K562 (cell line): ENCODE data around the gene ENTR1. TPM values are rescaled to one million over a fixed set of nuclear protein-coding genes. Genes with fewer than 3 reads are reported as not detected.

Experiments
- BDP1 ChIP-seq: IDR thresholded peaks from 3 replicates; pipeline ENCODE4 v1.6.1; 2011; ENCODE audit not compliant: insufficient read length, insufficient read depth
- NFIX ChIP-seq: fragments of 250-450 bp; sonication (Bioruptor Pico); IDR thresholded peaks from 2 replicates; pipeline ENCODE4 v1.4.0; 2020; ENCODE audit warnings: low read depth, mild to moderate bottlenecking, moderate library complexity
- RBFOX2 ChIP-seq: fragments of 200-400 bp; formaldehyde crosslinking; IDR thresholded peaks from 2 replicates; pipeline ENCODE4 v1.6.1; 2017; ENCODE audit warnings: low read depth, mild to moderate bottlenecking, low read length, moderate library complexity
- SRF ChIP-seq, 2 experiments: fragments of 250-450, 450-650 bp in 1 of 2; sonication (Bioruptor Pico) in 1 of 2; sonication (generic) in 1 of 2; formaldehyde crosslinking; IDR thresholded peaks; 2 replicates each; pipeline versions ENCODE4 v1.5.0 to v1.5.1; 2020 to 2022; ENCODE audit warnings: mild to moderate bottlenecking in 1 of 2, missing genetic modification reagents in 1 of 2
- ZBTB7A ChIP-seq: IDR thresholded peaks from 2 replicates; pipeline ENCODE4 v1.6.1; 2011; ENCODE audit warnings: low read depth, mild to moderate bottlenecking, low read length, moderate library complexity, borderline replicate concordance; ENCODE audit not compliant: control insufficient read depth
- polyA plus RNA-seq, 8 experiments: library from polyadenylated mRNA; depleted of rRNA in 4 of 8; stranded (reverse) in 5 of 8; unstranded in 3 of 8; fragments of >200 nt; fragmentation: Nextera tagmentation in 2 of 8; fragmentation: Illumina TruSeq in 1 of 8; extraction: Ambion mirVana in 2 of 8; extraction: Trizol in 1 of 8; gene quantifications; 2 replicates each; pipeline versions ENCODE4 v1.2.1 to v1.2.3, GENCODE V29; 2011 to 2014; ENCODE audit warnings: inconsistent platforms in 1 of 8, missing spikeins in 1 of 8
- total RNA-seq, 7 experiments: library from RNA; depleted of rRNA in 6 of 7; stranded (reverse); fragments of >200 nt in 6 of 7; fragmentation: Illumina TruSeq in 2 of 7; extraction: Trizol in 2 of 7; gene quantifications; 2 replicates each; pipeline versions ENCODE4 v1.2.1 to v1.2.3, GENCODE V29; 2011 to 2021; ENCODE audit warnings: low replicate concordance in 1 of 7
- TF ChIP-seq, protein P1 (sequence below), 2 experiments: fragments of 450-650 bp; formaldehyde crosslinking in 1 of 2; IDR thresholded peaks; 2 replicates each; pipeline versions ENCODE4 v1.4.0 to v1.6.1; 2014 to 2020; ENCODE audit warnings: mild to moderate bottlenecking in 2 of 2, borderline replicate concordance in 1 of 2, low read depth in 1 of 2
- TF ChIP-seq, protein P2 (sequence below): sonication (generic); formaldehyde crosslinking; IDR thresholded peaks from 2 replicates; pipeline ENCODE4 v1.5.0; 2020; ENCODE audit warnings: missing genetic modification reagents
- TF ChIP-seq, protein P3 (sequence below): sonication (generic); formaldehyde crosslinking; IDR thresholded peaks from 2 replicates; pipeline ENCODE4 v1.8.0; 2022; ENCODE audit warnings: mild to moderate bottlenecking, missing genetic modification reagents
- TF ChIP-seq, protein P4 (sequence below): IDR thresholded peaks from 2 replicates; pipeline ENCODE4 v1.6.1; 2016; ENCODE audit warnings: missing genetic modification characterization, missing compliant biosample characterization

Gene ENTR1
- total and polyA plus RNA-seq, 9 of the 15 experiments (the other 6 are each of a cell fraction or from before 2014, with no cell fraction given) = 6.7 to 106 (median 72.6) TPM

DNA sequence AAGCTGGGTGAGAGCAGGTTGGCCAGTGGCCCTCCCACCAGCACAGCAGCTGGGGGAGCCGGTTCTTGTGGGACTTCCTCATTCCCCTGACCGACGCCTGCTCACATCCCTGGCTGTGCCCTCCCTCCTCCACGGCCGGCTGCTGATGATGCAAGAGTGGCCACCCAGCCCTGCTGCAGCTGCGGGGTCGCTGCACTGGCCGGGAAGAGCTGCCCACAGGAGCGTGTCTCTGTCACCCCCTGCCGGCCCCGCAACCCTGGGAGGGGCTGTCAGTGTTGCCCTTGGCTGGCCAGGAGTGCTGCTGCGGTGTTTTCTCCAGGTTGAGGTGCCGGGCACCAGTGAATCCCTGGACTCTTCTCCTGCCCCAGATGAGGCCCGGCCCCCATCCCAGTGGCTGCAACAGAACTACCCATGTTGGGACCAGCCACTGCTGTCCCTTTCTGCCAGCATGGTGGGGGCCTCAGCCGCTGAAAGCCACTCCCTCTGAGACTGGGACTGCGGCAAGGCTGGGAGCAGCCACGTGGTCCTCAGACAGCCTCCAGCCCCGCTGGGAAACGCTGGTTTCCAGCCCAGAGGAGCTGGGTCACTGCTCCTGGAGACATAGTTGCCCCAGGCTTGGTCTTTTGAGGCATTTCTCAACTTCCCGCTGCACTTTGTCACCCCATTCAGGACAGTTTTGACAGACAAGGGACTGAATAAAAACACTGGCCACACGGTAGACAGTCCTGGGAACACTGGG lies 37.7 kb downstream of the ENTR1 start (continued):
- 0 out of 4 replicates have a peak, but pooled peaks of 1 of the 2 experiments have one; percentile 13 for TF ChIP-seq SRF (CRISPR knock-in tag; IDR thresholded peaks at IDR 0.05)
- TF ChIP-seq, protein P1, sequence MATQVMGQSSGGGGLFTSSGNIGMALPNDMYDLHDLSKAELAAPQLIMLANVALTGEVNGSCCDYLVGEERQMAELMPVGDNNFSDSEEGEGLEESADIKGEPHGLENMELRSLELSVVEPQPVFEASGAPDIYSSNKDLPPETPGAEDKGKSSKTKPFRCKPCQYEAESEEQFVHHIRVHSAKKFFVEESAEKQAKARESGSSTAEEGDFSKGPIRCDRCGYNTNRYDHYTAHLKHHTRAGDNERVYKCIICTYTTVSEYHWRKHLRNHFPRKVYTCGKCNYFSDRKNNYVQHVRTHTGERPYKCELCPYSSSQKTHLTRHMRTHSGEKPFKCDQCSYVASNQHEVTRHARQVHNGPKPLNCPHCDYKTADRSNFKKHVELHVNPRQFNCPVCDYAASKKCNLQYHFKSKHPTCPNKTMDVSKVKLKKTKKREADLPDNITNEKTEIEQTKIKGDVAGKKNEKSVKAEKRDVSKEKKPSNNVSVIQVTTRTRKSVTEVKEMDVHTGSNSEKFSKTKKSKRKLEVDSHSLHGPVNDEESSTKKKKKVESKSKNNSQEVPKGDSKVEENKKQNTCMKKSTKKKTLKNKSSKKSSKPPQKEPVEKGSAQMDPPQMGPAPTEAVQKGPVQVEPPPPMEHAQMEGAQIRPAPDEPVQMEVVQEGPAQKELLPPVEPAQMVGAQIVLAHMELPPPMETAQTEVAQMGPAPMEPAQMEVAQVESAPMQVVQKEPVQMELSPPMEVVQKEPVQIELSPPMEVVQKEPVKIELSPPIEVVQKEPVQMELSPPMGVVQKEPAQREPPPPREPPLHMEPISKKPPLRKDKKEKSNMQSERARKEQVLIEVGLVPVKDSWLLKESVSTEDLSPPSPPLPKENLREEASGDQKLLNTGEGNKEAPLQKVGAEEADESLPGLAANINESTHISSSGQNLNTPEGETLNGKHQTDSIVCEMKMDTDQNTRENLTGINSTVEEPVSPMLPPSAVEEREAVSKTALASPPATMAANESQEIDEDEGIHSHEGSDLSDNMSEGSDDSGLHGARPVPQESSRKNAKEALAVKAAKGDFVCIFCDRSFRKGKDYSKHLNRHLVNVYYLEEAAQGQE (IDR thresholded peaks at IDR 0.05; ENCODE audit: borderline replicate concordance) = peak; percentile 37; the same call in 1 of the 2 replicates
- TF ChIP-seq, protein P1 (CRISPR knock-in tag; IDR thresholded peaks at IDR 0.05; ENCODE audit: low read depth) = no peak
- TF ChIP-seq NFIX (CRISPR knock-in tag) = no peak
- no peak for TF ChIP-seq BDP1
- TF ChIP-seq ZBTB7A = peak; percentile 84; the same call in 1 of the 2 replicates
- TF ChIP-seq, protein P2, sequence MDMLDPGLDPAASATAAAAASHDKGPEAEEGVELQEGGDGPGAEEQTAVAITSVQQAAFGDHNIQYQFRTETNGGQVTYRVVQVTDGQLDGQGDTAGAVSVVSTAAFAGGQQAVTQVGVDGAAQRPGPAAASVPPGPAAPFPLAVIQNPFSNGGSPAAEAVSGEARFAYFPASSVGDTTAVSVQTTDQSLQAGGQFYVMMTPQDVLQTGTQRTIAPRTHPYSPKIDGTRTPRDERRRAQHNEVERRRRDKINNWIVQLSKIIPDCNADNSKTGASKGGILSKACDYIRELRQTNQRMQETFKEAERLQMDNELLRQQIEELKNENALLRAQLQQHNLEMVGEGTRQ = peak; percentile 68
- TF ChIP-seq RBFOX2 = peak; percentile 75
- TF ChIP-seq, protein P3, sequence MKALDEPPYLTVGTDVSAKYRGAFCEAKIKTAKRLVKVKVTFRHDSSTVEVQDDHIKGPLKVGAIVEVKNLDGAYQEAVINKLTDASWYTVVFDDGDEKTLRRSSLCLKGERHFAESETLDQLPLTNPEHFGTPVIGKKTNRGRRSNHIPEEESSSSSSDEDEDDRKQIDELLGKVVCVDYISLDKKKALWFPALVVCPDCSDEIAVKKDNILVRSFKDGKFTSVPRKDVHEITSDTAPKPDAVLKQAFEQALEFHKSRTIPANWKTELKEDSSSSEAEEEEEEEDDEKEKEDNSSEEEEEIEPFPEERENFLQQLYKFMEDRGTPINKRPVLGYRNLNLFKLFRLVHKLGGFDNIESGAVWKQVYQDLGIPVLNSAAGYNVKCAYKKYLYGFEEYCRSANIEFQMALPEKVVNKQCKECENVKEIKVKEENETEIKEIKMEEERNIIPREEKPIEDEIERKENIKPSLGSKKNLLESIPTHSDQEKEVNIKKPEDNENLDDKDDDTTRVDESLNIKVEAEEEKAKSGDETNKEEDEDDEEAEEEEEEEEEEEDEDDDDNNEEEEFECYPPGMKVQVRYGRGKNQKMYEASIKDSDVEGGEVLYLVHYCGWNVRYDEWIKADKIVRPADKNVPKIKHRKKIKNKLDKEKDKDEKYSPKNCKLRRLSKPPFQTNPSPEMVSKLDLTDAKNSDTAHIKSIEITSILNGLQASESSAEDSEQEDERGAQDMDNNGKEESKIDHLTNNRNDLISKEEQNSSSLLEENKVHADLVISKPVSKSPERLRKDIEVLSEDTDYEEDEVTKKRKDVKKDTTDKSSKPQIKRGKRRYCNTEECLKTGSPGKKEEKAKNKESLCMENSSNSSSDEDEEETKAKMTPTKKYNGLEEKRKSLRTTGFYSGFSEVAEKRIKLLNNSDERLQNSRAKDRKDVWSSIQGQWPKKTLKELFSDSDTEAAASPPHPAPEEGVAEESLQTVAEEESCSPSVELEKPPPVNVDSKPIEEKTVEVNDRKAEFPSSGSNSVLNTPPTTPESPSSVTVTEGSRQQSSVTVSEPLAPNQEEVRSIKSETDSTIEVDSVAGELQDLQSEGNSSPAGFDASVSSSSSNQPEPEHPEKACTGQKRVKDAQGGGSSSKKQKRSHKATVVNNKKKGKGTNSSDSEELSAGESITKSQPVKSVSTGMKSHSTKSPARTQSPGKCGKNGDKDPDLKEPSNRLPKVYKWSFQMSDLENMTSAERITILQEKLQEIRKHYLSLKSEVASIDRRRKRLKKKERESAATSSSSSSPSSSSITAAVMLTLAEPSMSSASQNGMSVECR (CRISPR knock-in tag) = peak; percentile 86
- TF ChIP-seq, protein P4, sequence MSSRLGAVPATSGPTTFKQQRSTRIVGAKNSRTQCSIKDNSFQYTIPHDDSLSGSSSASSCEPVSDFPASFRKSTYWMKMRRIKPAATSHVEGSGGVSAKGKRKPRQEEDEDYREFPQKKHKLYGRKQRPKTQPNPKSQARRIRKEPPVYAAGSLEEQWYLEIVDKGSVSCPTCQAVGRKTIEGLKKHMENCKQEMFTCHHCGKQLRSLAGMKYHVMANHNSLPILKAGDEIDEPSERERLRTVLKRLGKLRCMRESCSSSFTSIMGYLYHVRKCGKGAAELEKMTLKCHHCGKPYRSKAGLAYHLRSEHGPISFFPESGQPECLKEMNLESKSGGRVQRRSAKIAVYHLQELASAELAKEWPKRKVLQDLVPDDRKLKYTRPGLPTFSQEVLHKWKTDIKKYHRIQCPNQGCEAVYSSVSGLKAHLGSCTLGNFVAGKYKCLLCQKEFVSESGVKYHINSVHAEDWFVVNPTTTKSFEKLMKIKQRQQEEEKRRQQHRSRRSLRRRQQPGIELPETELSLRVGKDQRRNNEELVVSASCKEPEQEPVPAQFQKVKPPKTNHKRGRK = no peak
